Activated T-cell treated with anti-CD3 and anti-CD28 coated beads, Interleukin-2, amount 50 U/mL, for 48 hours (primary cell): ENCODE measurements around the gene UBE2I.
"Not testable (repeated sequence)": the region's sequence is repeated elsewhere in the genome, so short reads cannot be mapped to it uniquely, and the experiment has no call there.

Source experiments
- DNase-seq, 2 experiments: peaks; one replicate each; pipeline ENCODE4 v3.0.0-alpha.2; 2020

UBE2I gene

DNA sequence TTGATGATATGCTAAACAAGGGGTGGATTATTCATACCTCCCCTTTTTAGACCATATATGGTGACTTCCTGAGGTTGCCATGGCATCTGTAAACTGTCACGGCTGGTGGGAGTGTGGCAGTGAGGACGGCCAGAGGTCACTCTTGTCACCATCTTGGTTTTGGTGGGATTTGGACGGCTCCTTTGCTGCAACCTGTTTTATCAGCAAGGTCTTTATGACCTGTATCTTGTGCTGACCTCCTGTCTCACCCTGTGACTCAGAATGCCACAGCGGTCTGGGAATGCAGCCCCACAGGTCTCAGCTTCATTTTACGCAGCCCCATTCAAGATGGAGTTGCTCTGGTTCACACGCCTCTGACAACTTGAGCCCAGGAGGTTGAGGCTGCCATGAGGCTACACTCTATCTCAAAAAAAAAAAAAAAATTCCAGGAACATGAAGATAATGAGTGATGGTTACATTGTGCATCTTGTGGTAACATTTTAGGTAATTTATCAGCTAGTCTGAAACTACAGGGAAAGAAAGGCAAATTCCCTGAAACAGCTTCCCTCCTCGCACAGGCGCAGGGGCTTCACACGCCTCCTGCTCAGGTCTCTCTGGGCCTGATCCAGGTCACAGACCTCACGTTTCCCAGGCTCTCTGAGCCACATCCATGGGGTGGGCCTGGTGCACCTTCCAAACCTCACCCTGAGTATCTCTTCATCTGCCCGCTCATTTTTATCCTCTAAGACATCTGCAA lies 15.3 kb upstream of the UBE2I start:
- DNase-seq = no peak

DNA sequence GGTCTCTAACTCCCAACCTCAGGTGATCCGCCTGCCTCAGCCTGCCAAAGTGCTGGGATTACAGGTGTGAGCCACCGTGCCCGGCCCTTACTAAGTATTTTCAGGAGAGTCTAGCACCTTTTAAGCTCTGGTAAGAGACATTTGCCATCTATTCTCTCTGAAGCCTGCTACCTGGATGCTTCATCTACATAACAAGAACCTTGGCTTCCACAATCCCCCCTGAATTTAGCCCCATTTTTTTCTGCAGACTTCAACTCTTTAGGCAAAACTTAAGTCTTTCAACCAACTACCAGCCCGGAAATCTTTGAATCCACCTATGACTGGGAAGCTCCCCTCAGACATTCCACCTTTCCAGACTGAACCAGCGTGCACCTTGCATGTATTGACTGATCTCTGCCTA lies 14.0 kb upstream of the UBE2I start:
- no peak for DNase-seq

DNA sequence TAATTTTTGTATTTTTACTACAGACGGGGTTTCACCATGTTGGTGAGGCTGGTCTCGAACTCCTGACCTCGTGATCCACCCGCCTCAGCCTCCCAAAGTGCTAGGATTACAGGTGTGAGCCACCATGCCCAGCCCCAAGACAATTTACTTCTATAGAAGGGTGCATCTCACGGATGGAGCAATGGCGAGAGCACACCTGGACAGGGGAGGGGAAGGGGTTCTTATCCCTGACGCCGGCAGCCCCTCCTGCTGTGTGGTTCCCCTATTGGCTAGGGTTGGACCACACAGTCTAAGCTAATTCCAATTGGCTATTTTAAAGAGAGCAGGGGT lies 12.8 kb upstream of the UBE2I start:
- not testable (repeated sequence) for DNase-seq

DNA sequence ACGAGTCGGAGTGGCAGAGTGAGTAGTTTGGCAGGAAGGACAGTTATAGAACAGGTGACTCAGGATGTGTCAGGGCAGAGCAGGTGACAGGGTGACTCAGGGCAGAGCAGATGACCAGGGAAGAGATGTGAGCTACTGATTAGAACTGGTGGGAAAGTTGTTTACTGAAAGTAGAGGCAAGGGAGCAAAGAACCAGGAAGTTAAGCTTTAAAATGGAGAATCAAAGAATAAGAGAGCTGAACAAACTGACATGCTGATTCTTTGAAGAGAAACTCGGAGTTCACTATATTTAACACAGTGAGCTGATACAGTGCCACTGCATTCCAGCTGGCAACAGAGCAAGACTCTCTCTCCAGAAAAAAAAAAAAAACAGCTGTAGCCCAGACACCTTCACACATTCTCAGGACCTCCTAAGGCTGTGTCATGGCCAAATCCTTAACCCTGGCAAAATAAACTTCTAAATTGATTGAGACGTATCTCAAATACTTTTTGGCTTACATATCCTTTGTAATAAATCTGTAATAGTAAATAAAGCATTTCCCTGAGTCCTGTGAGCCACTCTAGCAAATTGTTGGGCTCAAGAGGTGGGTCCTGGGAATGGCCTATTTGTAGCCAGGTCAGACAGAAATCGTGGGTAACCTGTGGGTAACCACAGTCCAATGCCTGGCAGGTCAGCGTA lies 12.3 kb upstream of the UBE2I start:
- peak in 1 of 2 experiments; percentile 43 for DNase-seq

DNA sequence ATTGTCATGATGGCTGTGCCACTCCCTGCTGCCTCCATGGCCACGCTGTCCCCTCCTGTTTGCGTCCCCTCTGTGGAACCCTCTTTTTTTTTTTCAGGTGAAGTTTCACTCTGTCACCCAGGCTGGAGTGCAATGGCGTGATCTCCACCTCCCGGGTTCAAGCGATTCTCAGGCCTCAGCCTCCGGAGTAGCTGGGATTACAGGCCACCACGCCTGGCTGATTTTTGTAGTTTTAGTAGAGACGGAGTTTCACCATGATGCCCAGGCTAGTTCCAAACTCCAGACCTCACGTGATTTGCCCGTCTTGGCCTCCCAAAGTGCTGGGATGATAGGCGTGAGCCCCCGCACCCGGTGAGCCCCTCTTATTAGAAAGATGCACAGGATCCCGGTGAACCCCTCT lies 11.0 kb upstream of the UBE2I start:
- no peak for DNase-seq

DNA sequence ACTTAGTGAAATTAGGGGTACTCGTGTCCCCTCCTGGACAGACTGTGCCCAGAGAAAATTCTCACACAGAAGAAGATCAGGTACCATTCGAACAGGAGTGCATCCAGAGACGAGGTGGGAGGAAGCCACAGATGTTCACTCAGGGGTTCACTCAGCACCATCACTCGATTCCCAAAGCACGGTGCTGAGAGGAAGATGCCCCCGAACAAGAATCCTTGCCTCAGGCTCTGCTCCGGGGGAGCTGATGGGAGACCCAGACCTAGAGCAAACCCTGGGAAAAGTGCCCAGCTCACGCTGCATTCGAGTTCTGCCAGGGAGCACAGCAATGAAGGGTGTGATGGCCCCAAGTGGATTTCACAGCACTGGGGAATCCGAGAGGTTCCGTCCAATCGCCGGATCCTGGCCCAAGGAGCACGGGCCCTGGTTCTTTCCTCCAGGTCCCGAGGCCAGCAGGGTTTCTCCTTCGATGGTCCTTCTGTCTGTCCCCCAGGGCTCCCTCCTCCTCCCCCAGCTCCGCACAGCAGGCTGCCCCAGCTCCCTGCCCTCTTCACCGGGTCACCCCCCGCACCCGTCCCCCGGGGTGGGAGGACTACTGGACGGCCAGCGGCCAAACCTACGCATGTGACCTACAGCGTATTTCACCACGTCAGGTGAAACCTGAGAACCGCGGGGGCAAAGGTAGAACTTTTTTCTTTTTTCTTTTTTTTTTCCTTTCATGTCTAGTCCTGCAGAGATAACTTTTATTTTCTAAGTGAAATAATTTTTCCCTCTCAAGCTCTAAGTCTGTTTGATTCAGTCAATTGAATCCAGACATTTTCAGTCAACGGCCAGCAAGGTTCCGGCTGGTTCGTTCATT lies 10.2 kb upstream of the UBE2I start:
- no peak for DNase-seq

DNA sequence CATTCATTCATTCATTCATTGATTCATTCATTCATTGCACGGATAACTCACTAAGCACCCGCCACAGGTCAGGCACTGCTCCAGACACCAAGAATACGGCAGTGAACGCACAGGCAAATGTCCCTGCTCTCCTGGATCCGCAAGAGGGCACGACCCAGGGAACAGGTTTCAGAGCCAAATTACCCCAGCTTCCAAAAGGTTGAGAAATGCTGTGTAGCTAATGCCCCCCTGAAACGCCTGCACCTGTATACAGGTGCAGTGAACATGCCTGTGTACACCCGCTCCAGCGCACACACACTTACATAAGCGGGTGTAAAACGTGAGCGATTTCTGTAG lies 9.6 kb upstream of the UBE2I start:
- DNase-seq = no peak

DNA sequence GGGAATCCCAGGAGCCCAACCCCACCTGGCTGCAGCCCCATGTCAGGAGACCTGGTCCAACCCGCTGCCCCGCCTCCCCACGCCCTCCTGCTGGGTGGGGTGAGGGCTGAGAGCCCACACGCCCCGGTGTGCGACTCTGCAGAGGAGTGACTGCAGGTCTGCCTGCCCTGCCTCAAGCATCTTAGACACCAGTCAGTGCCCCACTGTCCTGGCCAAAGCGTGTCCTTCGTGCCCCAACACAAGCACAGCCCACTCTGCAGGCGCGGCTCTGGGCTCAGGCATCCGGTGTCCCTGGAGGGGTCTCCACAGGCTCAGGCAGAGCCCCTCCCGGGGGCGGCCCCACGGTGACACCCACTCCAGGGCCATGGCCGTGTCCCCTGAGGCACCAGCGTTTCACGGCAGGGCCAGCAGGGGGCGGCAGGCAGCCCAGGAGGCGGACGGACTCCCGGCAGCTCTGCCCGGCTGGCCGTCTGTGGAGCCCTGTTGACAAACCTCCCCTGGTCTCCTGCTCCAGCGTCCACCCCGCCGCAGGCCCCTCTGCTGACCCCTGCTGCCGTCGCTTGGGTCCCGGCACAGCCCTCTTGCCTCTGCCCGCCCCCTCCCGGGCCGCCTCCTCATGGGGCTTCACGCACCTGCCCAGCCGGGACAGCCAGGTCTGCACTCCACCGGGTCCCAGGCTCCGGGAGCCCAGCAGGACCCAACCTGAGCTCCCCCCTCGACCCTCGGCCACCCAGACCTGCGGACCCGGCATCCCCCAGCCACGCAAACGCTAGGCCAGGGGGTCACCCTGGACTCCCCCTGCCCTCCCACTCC lies 8.6 kb upstream of the UBE2I start:
- DNase-seq = peak; percentile 86 to 88

DNA sequence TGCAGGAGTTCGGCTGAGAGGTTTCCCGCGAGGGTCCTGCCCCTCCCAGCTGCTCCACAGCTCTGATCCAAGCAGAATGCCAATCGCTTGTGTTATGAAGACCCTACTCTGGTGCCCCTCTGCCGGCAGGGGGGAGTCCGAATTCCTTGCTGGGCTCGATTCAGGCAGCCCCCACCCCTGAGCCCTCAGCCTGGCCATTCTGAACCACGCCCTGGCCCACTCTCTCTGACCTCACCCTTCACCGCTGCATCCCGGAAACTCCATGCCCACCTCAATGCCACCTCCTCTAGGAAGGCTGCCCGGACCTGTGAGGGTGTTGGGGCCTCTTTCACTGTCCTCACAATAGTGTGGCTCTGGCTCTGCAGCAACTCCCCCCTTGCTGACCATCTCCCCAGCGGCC lies 7.9 kb upstream of the UBE2I start:
- no peak for DNase-seq

DNA sequence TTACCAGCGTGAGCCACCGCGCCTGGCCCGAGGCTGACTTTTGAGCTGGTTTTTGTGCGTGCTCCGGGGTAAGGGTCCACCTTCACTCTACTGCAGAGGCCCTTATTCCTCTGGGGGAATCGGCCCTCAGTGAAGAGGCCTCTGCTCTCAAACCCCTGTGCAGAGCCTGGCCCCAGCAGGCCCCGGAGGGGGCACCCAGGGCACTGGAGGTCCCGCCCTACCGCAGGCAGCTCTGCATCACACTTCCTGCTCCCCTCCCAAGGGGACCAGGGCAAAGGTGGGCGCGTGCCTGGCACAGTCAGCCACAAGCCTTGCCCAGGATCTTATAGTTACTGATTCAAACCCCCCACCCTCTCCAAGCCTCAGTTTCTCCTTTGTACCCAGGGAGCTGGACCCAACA lies 3.6 kb upstream of the UBE2I start:
- DNase-seq = no peak

DNA sequence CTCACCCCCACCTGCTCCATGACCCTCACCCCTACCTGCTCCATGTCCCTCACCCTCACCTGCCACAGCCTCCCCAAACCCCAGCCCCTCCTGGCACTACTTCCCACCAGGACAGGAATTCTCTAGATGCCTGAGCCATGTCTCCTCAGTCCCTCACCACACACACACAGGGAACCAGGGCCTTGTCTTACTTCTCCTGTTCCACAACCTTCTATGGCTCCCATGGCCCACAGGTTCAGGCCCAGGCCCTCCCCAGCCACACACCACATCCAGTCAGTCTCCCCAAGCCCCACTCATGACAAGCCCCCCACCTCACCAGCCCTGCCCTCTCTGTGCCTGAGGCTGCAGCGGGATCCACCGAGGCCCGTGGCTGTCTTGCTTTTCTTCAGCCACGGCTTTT lies 3.1 kb upstream of the UBE2I start:
- no peak for DNase-seq

DNA sequence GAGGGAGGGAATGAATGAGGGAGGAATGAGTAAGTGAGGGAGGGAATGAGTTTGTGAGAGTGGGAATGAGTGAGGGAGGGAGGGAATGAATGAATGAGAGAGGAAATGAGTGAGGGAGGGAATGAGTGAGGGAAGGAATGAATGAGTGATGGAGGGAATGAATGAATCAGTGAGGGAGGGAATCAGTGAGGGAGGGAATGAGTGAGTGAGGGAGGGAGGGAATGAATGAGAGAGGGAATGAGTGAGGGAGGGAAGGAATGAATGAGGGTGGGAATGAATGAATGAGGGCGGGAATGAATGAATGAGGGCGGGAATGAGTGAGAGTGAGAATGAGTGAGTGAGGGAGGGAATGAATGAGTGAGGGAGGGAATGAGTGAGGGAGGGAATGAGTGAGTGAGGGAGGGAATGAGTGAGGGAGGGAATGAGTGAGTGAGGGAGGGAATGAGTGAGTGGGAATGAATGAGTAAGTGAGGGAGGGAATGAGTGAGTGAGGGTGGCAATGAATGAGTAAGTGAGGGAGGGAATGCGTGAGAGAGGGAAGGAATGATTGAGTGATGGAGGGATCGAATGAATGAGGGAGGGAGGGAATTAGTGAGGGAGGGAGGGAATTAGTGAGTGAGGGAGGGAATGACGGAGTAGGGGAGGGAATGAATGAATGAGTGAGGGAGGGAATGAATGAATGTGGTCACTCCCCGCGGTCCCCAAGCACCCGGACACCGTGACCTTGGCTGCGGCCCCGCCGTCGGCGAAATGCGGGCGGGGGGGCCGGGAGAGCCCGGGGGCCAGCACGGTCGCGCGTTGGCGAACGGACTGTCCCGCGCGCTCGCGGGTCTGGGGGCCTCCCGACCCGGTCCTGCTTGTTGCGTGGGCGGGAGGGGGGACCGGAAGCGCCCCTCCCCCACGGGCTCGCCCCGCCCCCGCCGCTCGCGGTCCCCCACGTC lies 1.1 kb upstream of the UBE2I start:
- DNase-seq = no peak

DNA sequence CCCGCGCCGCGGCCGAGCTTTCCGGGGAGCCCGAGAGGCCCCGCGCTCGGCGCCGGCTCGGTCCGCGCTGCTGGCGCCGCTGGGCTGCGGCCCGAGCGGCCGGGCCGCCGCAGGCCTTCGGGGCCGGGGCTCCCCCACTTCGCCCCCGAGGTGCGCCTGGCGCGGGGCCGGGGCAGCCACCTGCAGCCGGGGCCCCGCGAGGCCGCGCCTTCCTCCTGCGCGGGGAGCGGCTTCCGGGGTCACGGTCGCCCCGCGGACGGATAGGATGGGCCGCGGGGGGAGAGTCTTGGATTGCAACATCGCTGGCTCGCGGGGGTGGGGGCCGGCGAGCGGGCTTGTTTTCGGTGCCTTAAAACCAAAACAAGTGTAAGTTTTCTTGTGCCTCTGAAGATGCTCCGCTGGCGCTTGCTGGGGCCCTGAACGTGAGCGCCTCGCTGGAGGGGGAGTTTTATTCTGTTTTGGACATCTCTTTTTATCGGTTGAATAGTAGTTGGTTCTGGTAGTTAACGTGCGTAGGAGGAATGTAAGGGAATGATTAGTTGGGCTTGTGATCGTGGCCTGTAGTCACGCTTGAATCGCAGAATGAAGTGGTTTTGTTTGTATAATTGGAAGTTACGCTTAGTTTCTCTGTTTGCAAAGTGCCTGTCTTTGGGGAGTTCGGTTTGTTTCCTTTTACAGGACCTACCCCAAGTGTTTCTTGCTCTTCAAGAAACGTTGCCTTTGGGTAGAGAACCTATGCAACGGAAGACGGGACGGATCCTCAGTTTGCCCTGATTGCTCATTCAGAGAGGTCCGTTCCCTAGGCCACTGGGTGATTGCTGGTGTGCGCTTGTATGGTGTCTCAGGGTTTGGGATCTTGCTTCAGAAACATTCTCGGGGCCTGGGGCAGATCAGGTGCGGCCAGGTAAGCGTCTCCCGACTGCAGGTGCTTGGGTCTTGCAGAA lies 724 bp downstream of the UBE2I start:
- peak; percentile 69 to 76 for DNase-seq

DNA sequence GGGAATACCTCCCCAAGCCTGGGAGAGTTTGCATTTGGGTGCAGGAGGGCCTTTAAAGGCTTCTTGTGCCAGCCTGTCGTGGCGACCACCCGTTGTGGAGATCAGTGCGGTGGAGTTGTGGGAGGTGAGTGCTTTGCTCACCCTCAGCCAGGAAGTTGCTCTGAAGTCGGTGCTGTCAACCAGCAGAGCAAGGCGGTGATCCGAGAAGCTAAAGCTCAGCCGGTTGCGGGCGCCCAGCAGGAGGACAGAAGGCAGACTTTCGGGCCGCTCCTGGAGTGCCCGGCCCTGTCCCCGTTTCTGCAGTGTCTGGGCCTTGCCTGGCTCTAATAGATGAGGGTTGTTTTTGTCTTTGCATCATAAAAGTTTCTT lies 1.4 kb downstream of the UBE2I start:
- DNase-seq = no peak

DNA sequence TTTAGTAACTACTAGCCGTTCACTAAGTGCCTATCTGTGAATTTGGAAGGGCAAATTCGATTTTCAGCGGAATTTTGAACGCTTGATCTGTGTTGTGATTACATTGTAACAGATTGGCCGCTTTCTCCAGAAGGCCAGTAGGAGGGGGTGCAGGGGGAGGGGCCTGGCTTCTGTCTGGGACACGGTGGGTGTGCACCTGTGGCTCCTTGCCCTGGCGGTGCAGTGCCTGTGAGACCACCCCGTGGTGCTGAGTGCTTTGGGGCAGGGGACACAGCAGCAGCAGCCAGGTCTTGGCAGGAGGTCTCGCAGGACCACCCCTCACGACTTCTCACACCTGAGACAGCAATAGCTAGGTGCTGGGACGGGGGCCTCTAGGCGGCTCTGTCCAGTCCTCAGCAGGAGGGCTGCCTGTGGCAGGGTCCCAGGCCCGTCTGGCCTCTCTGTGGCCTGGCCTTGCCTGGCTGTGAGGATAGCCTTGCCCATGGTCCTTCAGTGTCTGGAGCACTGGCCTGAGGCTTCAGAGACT lies 1.8 kb downstream of the UBE2I start:
- no peak for DNase-seq

DNA sequence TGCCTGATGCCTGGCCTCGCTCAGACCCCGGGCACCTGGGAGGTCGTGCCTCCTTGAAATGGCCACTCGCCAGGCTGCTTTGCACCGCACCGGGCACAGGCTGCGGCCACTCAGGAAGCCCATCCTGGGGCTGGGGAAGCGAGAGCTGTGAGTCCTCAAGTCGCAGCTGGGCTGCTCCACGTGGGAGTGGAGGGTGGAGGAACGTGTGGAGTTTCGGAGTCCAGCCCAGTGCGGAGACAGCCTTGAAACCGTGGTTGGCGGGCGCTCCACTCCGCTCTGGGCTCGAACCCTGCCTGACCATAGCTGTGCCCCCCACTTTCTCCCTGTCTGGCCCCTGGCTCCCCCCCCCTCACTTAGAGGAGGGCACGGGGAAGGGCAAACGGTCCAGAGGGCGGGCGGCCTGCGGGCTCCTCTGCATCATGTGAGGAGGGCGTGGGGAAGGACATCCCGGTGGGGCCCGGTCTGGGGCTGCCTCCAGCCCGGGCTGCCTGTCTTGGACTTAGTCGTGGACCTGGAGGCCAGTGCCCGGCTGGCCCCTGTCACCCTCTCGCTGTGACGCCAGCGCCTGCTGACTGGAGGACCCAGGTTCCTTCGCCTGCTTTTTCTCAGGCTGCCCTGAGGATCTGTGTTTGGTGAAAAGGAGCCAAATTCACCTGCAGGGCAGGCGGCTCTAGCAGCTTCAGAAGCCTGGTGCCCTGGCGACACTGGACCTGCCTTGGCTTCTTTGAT lies 2.5 kb downstream of the UBE2I start:
- DNase-seq = no peak

DNA sequence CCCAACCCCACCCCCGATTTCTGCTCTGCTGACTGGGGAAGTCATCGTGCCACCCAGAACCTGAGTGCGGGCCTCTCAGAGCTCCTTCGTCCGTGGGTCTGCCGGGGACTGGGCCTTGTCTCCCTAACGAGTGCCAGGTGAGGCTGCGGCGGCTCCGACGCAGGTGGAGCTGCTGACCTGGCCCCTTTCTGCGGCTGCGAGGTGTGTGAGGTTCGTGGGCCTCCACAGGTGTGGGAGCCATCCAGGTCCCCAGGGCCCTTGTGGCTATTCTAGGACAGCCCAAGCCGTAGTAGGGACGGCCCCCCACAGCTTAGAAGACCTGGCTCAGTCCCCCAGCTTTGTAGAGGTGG lies 3.0 kb downstream of the UBE2I start:
- DNase-seq = no peak

DNA sequence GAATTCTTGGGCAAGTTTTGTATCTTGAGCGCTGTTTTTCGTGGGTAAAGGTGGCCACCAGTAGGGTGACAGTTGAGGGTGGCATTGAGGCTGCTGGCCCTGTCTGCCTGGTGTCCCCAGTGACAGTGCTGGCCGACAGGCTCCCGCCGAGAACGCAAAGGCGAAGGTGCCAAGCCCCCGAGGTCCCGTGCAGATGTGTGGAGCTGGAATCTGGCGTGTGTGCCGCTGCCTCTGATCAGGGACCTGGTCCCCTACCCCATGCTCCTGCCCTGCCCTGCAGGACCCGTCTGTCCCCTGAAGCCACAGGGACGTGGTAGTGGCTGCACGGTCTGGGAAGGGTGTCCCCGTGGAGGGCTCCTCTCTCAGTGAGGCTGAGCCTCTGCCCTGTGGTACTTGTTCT lies 3.5 kb downstream of the UBE2I start:
- no peak for DNase-seq

DNA sequence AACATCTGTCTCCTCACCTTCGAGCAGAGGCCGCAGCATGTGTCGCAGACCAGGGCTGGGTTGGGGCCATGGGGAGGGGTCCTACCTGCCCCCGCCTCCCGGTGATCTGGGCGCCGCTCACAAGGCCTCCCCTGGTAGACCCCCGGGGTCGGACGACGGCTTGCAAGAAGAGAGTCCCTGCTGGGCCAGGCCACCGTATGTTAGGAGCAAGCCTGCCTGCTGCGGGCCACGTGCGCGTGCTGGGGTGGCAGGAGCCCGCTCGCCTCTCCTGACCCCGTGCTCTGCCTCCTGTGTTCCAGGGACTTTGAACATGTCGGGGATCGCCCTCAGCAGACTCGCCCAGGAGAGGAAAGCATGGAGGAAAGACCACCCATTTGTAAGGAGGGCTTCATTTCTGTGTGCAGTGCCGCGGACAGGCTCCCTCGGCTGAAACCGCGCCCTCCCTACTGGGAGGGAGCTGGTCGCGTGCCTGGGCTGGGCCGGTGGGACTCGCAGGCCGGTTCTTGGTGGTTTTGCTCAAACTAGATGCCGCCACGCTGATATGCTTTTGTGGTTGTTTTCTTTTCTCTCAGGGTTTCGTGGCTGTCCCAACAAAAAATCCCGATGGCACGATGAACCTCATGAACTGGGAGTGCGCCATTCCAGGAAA lies 4.4 kb downstream of the UBE2I start:
- DNase-seq = no peak
